Calu3 (cell line): Measurements from ENCODE around the gene TRAF3IP3. TPM values are rescaled to one million over a fixed set of nuclear protein-coding genes. Genes with fewer than 3 reads are reported as not detected.

Experiments used
- BruUV-seq: library from RNA; stranded (reverse); fragments of 400-500 nt; replicated peaks from 2 replicates; lab custom pipeline; 2021; lab: Mats Ljungman, UMichigan
- CTCF ChIA-PET: fragments of 300-600 bp; sonication (Branson Sonifier 250); formaldehyde crosslinking; loops from one replicate; lab custom pipeline; 2022; ENCODE audit warnings: antibody characterized with exemption; lab: Charles Lee
- DNase-seq: peaks from one replicate; pipeline ENCODE4 v3.0.0; 2022
- H3K27ac Mint-ChIP-seq: one replicate; pipeline ENCODE4 v1.8.0; 2022; ENCODE audit warnings: mixed read lengths; ENCODE audit not compliant: unreplicated experiment
- H3K27me3 Mint-ChIP-seq: one replicate; pipeline ENCODE4 v1.8.0; 2022; ENCODE audit warnings: mixed read lengths; ENCODE audit not compliant: unreplicated experiment
- H3K36me3 Mint-ChIP-seq: one replicate; pipeline ENCODE4 v1.8.0; 2022; ENCODE audit warnings: mild to moderate bottlenecking, moderate library complexity, mixed read lengths; ENCODE audit not compliant: insufficient read depth, unreplicated experiment
- H3K4me1 Mint-ChIP-seq: one replicate; pipeline ENCODE4 v1.8.0; 2022; ENCODE audit warnings: mild to moderate bottlenecking, low read depth, mixed read lengths; ENCODE audit not compliant: unreplicated experiment
- H3K4me3 Mint-ChIP-seq: one replicate; pipeline ENCODE4 v1.8.0; 2022; ENCODE audit warnings: mild to moderate bottlenecking, low read depth, moderate library complexity, mixed read lengths; ENCODE audit not compliant: unreplicated experiment
- H3K9me3 Mint-ChIP-seq: one replicate; pipeline ENCODE4 v1.8.0; 2022; ENCODE audit warnings: low read depth, mixed read lengths; ENCODE audit not compliant: unreplicated experiment
- intact Hi-C: fragments of 100-400 bp; cut with micrococcal nuclease; formaldehyde crosslinking; loops from one replicate; pipeline ENCODE4 v1.10.0; 2022; ENCODE audit not compliant: unreplicated experiment
- total RNA-seq: library from RNA; stranded (reverse); gene quantifications from 2 replicates; pipeline ENCODE4 v1.2.3, GENCODE V29; 2022
- TF ChIP-seq, protein P1 (sequence below): fragments of 200-600 bp; IDR thresholded peaks from one replicate; pipeline ENCODE4 v1.8.0; 2022; ENCODE audit warnings: antibody characterized with exemption; ENCODE audit not compliant: unreplicated experiment

TRAF3IP3 gene
- total RNA-seq, 1 experiment from 2014 or later, result not detected

DNA sequence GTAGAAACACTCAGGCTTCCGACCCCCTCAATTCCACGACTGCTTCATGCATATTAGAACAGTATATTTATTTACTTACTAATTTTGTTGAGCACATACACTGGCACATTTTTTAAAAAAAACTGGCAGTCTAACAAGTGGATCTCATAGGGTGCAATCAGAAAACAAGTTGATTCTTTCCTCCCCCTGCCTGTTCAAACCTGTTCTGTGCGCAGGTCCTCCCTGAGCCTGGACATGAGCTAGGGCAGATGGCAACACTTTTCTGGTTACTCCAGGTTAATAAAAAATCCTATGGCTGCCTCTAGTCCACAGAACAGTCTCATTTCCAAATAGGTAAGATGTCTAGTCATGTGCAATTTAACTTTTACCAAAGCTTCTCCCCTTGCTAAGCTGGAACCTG lies 32.6 kb upstream of the TRAF3IP3 start:
- Mint-ChIP-seq H3K27ac (no peak overlapping the region), H3K9me3 (peaks cover 4% of the 10 kb centered on the region), H3K27me3 (peaks cover 13% of the 10 kb centered on the region), H3K4me1 (no peaks in the 10 kb centered on the region), H3K36me3 (no peaks in the 10 kb centered on the region), H3K4me3 (no peak overlapping the region)
- CTCF ChIA-PET, result no interaction called here
- BruUV-seq, result no TSS peak
- TF ChIP-seq, protein P1, sequence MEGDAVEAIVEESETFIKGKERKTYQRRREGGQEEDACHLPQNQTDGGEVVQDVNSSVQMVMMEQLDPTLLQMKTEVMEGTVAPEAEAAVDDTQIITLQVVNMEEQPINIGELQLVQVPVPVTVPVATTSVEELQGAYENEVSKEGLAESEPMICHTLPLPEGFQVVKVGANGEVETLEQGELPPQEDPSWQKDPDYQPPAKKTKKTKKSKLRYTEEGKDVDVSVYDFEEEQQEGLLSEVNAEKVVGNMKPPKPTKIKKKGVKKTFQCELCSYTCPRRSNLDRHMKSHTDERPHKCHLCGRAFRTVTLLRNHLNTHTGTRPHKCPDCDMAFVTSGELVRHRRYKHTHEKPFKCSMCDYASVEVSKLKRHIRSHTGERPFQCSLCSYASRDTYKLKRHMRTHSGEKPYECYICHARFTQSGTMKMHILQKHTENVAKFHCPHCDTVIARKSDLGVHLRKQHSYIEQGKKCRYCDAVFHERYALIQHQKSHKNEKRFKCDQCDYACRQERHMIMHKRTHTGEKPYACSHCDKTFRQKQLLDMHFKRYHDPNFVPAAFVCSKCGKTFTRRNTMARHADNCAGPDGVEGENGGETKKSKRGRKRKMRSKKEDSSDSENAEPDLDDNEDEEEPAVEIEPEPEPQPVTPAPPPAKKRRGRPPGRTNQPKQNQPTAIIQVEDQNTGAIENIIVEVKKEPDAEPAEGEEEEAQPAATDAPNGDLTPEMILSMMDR, result no peak
- no peak for DNase-seq
- intact Hi-C loops, result no loop called here

DNA sequence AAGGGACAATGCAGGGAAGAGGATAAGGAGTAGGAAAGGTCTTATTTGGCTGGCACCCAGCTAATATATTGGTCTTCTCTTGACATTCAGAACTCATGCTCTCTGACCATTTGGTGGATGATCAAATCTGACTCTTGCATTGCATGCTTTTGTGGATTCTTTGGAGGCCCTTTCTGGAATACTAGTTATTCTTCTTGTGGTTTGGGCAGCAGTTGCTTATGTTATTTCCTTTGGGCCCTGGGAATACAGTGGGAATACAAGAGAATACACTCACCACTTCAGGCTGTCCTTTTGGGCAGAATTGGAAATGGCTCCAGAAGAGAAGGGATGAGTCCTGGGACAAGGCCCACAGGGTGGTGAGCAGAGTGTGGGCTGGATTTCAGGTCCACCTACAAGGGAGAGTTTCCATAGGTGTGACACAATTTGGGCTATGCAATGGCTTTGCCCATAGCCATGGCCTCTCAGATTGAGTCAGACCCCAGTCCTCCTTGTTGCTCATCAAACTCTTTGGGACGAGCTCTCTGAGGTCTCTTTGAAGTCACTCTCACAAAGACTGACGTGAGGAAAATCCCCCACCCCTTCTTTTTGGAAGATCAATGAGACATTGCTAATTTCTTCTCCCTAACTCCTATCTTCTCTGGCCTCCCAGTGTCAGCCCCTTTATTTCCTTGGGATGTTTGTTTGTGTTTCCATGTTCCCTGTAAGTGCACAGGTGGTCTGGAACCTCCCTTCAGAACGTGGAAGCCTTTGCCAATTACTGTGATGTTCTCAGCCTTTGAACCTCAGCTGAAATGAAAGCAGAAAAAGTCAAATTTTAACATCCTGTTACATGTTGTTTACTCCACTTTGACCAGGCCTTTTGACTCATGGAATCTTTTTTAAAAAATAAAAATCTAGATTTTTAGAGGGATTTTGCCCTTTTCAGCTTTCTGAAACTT lies 31.8 kb upstream of the TRAF3IP3 start:
- Mint-ChIP-seq H3K9me3 (peaks cover 4% of the 10 kb centered on the region), H3K36me3 (no peaks in the 10 kb centered on the region), H3K4me1 (no peaks in the 10 kb centered on the region), H3K27ac (no peak overlapping the region), H3K27me3 (peaks cover 13% of the 10 kb centered on the region), H3K4me3 (no peak overlapping the region)
- BruUV-seq, result no TSS peak
- CTCF ChIA-PET, result no interaction called here
- DNase-seq, result no peak
- TF ChIP-seq, protein P1, result no peak
- intact Hi-C loops, result no loop called here

DNA sequence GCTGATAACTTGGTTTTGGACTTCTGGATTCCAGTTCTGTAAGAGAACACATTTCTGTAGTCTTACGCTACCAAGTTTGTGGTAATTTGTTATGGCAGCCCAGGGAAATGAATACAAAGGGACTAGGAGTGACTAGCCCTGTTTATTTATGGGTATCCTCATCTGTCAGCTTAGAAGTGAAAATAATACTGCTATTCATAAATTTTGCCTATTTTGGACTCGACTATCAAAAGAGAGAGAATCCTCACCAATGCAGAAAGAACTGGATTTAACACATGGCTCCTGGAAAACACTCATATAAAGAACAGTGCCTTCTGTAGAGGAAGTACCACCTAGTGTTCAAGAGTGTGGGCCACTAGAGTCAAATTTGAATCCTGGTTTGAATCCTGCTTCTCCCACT lies 28.6 kb upstream of the TRAF3IP3 start:
- no peak for DNase-seq
- no TSS peak for BruUV-seq
- TF ChIP-seq, protein P1, result no peak
- no peaks in the 10 kb centered on the region for H3K9me3 Mint-ChIP-seq
- no peaks in the 10 kb centered on the region for H3K36me3 Mint-ChIP-seq
- CTCF ChIA-PET, result no interaction called here
- no peaks in the 10 kb centered on the region for H3K4me1 Mint-ChIP-seq
- no peak overlapping the region for H3K4me3 Mint-ChIP-seq
- no peak overlapping the region for H3K27ac Mint-ChIP-seq
- intact Hi-C loops, result no loop called here
- H3K27me3 Mint-ChIP-seq, result no peaks in the 10 kb centered on the region

DNA sequence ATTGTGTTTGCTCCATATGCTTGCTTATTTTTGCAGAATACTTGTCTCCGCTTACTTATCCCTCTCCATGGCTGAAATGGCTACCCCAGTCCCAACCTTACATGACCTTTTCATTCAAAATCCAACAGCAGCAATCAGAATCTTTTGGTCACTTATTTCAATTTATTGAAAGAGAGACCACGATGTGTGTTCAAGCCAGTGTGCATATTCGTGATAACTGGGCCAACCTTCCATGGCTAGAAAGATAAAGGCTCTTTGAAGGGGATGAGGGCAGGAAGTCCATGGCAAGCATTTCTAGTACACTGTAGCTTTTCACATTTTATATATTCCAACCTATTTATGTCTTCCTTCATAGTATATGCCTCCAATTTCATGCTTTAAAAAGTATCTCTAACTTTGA lies 28.1 kb upstream of the TRAF3IP3 start:
- BruUV-seq, result no TSS peak
- Mint-ChIP-seq H3K36me3 (no peaks in the 10 kb centered on the region), H3K27ac (no peak overlapping the region), H3K4me1 (no peaks in the 10 kb centered on the region), H3K9me3 (no peaks in the 10 kb centered on the region), H3K4me3 (no peak overlapping the region), H3K27me3 (no peaks in the 10 kb centered on the region)
- TF ChIP-seq, protein P1, result no peak
- no peak for DNase-seq
- intact Hi-C loops, result no loop called here
- CTCF ChIA-PET, result no interaction called here
